Activated CD4-positive, alpha-beta T cell treated with anti-CD3 and anti-CD28 coated beads, Interleukin-10, Interleukin-2, amounts not matched to agents 100 ng/mL and 50 ng/mL, durations not matched to agents 16 hours and 8 hours (primary cell): ENCODE data around the gene RNFT2.
"Not testable (repeated sequence)": the region's sequence is repeated elsewhere in the genome, so short reads cannot be mapped to it uniquely, and the experiment has no call there.

Experiments
- DNase-seq: peaks from one replicate; pipeline ENCODE4 v3.0.0-alpha.2; 2020

The RNFT2 gene

DNA sequence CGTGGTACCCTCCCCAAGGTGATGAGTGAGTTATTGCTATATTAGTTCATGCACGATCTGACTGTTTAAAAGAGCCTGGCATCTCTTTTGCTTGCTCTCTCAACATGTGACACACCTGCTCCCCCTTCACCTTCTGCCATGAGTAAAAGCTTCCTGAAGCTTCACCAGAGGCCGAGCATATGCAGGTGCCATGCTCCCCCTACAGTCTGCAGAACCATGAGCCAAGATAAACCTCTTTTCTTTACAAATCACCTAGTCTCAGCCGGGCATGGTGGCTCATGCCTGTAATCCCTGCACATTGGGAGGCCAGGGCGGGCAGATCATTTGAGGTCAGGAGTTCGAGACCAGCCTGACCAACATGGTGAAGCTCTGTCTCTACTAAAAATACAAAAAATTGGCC is 61.8 kb downstream of the RNFT2 start:
- no peak for DNase-seq

DNA sequence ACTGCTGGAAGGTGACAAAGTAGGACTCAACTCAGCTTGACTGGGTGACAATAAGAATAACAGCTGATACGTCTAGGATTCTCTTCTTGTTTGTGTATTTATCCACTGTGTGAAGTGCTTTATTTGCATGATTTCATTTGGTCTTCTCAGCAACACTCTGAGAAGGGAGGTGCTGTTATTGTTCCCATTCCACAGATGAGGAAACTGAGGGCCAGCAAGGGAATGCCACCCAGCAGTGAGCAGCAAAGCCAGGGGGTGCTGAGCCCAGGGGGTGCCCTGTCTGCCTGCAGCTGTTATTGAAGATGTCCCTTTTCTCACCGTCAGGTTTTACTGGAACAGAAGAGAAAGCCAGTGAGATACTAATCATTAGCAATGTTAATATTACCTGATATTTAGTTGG is 62.8 kb downstream of the RNFT2 start:
- DNase-seq = no peak

DNA sequence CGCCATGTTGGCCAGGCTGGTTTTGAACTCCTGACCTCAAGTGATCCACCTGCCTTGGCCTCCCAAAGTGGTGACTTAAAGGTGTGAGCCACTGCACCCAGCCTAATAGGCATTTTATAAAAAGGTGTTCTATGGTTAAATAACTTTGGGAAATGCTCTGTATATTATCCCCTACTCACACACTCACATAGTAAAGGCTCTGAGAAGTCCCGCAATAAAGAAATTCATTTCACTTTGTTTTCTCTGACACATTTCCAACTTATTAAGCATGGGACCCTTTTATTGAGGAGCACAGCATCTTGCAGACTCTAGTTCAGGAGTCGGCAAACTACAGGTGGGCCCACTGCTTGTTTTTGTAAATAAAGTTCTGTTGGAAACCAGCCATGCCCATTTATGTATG is 63.9 kb downstream of the RNFT2 start:
- no peak for DNase-seq

DNA sequence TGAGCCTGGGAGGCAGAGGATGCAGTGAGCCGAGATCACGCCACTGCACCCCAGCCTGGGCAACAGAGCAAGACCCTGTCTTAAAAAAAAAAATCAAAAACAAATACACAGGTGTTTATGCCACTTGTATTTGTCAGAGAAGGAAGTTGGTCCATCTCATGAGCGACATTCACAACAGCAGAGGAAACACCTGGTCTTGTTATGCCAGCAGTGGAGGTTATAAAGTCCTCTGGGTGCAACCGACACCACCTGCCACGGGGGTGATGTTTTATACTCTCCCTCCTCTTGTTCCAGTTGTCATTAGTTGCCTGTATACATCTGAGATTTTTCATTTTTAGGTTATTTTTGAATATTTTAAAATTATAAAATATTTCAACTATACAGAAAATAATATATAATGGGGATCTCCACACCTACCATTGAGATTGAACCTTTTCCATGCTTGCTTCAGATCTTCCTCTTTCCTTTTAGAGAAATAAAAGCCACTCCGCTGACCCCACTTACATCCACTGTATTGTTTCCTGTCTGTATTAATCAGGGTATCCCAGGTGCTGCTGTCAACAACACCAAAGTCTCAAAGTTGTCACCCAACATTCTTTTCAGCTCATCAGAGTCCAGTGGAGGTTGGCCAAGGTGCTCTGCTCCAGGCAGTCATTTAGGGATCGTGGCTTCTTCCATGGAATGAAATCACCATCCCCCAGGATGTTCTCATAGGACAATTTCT is 65.1 kb downstream of the RNFT2 start:
- DNase-seq = no peak

DNA sequence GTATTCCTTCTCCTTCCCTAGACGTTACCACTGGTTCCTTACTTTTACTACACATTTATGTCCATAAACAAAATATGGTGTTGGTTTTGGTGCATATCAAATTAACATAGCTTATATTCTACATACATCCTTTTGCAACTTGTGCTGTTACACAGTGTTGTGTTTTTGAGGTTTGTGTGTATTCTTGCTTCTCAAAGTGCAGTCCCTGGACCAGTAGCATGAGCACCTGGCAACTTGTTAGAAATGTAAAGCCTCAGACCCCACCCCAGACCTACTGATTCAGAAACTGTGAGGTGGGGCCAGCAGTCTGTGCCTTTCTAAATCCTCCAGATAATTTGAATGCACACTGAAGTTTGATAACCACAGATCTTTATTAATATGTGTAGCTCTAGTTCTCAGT is 65.9 kb downstream of the RNFT2 start:
- DNase-seq = no peak

DNA sequence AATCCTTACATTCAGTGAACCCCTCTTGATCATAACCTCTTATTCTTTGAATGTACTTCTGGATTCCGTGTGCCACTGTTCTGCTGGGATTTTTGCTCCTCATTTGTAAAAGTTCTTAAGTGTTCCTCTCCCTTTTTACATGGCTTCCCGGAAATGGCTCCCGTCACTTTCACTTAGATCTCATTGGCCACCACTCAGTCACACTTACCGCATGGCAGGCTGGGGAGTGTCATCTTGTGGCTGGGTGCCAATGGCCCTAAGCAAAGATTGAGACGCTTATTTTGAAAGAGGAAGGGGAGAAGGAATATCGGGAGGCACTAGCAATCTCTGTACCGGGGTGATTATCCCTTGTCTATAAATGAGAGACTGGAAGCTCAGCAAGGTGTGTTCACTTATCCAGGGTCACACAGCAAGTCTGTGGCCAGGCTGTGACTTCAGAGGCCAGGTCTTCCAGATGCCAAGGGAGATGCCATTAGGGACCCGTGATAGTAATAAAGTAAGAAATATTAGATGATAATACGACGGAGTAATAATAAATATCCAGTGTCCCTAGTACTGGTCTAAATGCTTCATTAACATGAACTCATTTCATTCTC is 68.8 kb downstream of the RNFT2 start:
- no peak for DNase-seq

DNA sequence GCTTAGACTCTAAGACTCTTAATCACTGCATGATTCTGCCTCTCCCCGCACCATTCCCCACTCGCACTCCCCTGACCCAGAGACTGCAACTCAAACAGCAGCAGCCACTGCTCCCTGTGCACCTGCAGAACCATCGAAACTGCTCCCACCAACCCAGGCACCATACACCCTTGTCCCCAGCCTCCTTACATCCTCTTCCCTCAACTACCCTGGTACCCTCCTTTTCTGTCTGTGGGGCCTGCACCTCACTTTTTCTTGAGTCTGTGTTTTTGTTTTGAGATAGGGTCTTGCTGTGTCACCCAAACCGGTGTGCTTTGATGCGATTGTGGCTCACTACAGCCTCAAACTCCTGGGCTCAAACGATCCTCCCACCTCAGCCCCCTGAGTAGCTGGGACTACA is 69.4 kb downstream of the RNFT2 start:
- no peak for DNase-seq

DNA sequence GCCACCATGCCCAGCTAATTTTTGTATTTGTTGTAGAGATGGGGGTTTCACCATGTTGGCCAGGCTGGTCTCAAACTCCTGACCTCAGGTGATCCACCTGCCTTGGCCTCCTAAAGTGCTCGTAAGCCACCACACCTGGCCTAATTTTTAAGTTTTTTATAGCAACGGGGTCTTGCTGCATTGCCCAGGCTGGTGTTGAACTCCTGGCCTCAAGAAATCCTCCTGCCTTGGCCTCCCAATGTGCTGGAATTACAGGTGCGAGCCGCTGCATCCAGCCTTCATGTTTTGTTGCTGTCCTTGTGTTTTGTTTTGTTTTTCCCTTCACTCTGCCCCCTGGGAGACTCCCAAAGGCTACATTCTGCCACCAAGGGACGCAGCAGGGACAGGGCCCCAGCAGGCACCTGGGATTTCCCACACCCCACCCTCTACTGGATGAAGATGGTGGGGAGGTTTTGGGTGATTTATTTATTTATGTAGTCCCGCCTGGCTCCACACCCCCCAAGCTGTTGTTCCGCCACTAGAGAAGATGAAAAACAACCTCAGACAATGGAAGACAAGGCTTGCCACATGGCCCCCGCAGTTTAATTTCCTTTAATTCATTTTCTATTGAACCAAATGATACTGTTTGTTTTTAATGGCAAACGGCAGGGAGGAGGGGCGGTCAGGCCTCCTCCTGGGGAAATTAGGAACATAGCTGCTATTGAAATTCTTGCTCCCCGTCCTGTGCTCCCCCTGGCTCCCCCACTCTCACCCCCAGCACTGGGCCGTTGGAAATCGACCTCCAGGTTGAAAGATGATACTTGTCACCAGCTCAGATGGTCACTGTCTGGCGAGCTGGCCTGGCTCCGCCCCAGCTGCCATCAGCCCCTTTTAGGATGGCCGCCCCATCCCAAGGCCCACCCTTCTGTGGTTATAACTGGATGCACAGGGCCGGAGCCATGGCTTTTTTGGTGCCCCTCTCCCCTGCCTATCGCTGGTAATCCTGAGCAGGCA is 70.3 kb downstream of the RNFT2 start:
- DNase-seq = no peak

DNA sequence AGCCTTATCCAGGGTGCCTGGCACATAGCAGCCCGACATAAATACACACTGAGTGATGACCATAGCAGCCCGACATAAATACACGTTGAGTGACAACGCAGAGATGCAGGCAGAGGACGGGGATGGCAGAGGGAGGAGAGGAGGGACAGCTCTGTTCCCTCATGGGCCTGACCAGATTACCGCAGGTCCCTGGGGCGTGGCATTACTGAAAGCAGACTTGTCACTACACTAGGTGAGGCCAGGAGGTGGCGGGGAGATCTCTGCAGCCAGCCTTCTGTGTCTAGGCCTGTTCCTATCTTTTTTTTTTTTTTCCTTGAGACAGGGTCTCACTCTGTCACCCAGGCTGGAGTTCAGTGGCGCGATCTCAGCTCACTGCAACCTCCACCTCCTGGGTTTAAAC is 74.1 kb downstream of the RNFT2 start:
- DNase-seq = no peak

DNA sequence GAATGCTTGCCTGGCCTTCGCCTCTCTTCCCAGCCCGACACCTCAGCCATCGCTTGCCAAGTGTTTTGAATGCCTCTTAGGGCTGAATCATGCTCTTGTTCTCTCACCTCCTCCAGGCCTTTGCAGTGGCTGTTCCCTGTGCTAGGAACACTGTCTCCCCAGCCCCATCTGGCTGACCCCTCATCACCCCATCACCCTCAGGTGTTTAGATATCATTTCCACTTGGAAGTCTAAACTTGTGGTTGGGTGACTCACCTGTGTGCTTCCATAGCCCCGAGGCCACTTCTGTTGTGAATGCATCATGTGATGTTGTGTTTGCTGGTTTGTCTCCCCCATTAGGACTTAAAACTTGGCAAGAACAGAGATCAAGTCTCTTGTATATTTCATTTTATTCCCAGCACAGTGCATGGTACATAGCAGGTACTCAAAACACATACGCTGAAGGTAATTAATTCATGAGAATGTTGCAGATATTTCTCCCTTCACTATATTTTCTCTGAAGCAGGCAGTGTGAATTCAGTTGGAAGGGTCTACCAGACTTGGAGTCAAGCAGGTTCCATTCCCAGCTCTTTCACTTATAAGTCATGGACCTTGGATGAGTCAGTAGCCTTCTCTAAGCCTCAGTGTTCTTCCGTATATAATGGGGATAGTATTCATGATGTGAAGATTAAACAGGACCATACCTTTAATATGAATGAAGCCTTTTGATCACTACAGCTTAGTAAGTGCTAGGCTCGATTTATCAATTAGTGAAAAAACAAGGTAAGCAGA is 75.3 kb downstream of the RNFT2 start:
- DNase-seq = no peak

DNA sequence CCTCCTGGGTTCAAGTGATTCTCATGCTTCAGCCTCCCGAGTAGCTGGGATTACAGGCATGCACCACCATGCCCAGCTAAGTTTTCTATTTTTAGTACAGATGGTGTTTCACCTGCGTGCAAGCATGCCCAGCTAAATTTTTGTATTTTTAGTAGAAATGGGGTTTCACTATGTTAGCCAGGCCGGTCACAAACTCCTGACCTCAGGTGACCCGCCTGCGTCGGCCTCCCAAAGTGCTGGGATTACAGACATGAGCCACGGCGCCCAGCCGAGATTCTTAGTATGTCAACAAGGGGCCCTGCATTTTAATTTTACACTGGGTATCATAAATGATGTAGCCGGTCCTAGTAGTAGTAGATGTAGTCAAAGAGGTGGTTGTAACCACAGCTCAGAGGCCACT is 76.7 kb downstream of the RNFT2 start:
- DNase-seq = not testable (repeated sequence)

DNA sequence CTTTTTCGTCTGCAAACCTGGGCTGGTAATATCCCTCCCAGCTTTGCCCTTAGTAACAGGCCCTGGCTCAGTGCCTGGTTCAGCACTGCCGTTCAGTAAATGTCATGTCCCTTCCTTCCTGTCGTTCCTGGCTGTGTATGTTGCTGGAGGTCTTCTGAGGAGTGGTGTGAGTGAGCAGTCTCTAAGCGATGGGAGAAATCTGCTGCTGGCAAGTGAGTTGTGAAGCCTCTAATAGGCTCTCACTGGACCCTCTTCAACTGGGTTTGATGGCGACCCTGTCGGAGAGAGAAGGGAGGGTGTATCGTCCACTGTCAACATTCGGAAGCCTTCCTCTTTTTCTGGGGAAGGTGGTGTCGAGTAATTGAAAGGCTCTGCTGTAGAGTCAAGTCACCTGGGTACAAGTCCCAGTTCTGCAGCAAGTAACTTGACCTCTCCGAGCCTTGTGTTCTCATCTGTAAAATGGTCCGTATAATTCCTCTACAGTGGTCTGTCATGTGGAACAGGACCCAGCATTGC is 80.3 kb downstream of the RNFT2 start:
- DNase-seq = no peak

DNA sequence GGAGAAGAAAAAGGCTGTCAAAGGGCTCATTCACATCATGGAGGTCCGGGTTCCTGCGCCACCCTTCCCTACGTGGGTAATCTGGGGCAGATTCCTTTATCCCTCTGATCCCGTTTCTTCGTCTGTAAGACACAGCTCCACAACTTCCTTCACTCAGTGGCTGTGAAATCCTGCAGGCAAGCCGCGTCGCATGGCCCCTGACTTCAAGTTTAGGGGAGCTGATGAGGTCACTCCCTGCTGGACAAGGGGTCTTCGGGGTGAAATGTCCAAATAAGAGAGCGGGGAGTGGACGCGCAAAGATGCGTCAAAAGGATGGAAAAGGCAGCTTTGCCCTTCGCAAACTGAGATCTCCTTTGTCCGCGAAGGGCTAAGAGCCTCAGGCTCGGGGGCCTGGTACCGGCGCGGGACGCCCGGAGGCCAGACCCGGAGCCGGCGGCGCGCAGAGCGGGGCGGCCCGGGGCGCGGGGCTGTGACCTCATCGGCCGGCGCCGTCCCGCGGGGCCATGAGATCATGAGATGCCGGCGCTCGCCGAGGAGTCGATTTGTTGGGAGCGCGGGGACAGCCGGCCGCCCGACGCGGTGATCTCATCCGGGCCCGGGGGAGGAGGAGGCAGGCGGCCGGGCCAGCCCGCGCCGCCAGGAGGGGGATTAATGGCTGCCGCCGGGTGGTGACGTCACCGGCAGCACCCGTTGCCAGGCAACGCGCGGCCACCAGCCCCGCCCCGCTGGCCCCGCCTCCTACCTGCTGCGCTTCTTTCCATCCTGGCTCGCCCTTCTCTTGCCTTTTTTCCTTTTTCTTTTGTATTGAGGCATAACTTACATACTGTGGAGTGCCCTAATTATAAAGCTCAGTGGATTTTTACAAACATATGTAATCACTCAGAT is 81.1 kb downstream of the RNFT2 start:
- DNase-seq = peak; percentile 91

DNA sequence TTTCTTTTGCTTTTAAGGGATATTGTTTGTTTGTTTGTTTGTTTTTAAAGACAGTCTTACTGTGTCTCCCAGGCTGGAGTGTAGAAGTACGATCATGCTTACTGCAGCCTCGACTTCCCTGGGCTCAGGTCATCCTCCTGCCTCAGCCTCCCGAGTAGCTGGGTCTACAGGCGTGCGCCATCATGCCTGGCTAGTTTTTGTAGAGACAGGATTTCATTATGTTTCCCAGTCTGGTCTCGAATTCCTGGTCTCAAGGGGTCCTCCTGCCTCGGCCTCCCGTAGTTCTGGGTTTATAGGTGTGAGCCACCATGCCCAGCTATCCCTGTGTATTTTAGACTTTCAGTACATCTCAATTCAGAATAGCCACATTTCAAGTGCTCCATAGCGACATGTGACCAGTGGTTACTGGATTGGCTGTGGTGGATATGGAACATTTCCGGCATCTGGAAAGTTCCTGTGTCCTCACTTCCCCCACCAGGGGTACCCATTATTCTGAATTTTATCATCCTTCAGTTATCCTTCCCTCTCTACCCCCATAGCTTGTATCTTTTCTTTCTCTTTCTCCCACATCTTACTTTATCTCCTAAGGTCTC is 82.0 kb downstream of the RNFT2 start:
- DNase-seq = no peak

DNA sequence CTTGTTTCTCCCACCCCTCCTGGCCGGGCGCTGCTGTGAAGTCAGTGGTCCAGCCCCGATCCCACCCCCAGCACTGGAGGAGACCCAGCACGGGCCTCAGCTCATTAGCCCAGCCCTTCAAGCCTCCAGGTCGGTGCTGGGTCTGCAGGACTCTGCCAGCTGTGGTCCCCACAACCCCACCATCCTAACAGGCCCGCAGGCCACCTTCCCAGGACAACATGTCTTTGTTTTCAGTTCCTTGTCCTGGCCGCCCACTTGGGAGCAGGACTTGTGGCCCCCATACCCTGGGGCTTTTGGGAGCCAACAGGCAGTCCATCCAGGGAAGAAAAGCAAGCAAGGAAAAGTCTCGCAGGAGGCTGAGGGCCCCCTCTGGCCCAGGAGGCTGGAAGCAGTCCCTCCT is 83.2 kb downstream of the RNFT2 start:
- no peak for DNase-seq

DNA sequence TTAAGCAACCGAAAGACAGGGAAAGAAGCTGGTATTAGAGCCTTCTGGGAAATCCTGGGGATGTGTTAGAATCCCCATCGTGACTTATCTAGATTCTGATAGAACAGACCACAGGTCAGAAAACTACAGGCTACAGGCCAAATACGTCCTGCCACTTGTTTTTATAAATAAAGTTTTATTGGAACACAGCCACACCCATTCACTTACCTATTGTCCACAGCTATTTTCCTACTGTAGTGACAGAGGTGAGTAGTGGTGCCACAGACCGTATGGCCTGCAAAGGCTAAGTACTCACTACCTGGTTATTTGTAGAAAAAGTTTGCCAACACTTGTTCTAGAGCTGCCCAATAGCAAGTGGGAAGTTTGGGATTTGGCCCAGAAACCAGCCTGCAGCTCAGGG is 89.3 kb downstream of the RNFT2 start:
- DNase-seq = no peak

DNA sequence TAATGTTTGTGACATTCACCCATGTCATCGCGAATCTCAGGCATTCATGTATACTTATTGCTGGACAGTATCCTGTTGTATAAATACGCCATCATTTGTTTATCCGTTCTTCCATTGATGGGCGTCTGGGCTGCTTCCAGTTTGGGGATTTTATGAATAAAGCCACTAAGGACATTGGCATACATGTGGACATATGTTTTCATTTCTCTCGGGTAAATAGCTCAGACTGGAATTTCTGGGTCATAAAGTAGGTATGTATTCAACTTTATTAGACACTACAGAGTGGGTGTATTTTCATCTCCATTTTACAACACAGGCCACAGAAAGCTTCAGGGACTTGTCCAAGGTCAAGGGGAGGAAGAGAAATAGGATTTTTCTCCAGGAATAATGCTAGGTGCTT is 94.2 kb downstream of the RNFT2 start:
- DNase-seq = no peak

DNA sequence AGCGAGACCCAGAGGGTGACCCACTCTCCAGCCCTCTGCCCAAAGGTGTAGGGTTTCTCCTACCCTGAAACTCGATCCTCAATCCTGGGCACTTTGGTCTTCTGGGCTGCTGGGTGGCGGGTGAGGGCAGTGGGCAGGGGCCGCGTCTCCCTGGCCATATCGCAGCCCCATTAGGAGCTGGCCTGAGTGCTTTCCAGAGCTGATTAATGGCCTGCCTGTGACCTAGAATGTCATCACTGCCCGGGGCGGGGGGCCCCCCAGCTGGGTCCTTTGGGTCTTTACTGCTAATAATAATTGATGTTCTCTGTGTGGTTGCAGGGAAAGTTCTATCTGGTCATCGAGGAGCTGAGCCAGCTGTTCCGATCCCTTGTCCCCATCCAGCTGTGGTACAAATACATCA is 95.4 kb downstream of the RNFT2 start:
- DNase-seq = no peak

DNA sequence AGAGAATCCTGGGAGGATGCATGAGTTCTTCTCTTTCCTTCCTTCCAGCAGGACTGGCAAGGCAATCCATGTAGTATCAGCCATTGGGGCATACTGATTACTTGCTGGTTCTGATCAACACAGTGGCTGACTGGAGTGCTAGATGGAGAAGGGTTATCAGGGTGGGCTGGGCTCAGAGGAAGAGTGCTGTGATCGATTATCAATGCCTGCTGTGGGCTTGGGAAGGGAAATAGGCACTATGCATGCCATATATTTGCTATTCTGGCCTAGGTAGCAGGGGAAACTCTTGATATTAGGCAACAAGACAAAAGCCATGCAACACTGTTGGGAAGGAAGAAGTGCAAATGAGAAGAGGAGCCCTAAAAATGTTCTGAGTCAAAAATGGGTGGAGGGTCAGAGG is 97.4 kb downstream of the RNFT2 start:
- DNase-seq = no peak

DNA sequence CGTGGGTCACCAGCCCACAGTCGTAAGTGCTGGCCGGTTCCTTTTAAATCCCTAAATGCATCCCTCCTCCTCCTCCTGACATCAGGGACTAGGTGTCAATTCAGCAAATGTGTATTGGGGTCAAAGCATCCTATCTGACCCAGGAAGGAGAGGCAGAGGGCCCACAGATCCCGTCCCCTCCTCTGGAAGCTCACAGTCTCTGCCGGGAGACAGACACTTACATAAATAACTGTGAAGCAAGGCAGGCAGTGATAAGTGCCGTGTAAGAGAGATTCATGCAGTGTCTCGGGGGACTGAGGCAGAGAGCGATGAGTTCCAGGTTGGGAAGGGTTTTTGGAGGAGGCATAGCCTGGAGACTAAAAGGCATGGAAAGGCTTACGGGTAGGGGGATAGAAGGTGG is 99.0 kb downstream of the RNFT2 start:
- DNase-seq = no peak

DNA sequence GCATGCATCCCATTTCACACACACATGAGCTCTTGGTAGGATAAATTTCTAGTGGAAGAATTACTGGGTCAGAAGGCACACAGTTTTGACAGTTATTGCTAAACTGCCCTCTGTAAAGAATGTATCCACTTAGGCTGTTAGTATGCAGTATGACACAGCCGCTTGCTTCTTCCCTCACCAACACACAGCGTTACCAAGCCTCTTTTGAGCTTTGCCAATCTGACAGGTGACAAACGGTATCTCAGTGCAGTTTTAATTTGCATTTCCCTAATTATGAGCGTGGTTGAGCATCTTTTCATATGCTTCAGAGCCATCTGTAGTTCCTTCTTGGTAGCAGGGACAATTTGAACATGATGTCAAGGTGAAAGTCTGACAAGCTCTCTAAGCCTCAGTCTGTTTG is 100.2 kb downstream of the RNFT2 start:
- DNase-seq = no peak
